Measurements from ENCODE around the gene CHST15.

Gene CHST15

GRCh38 chr10:124114696-124115095, 21.3 kb upstream of the CHST15 start:
- no peak for TF ChIP-seq CTCF (IDR thresholded peaks at IDR 0.05)
- no peaks in the 10 kb centered on the region for H3K9me3 Mint-ChIP-seq
- H3K36me3 Mint-ChIP-seq (ENCODE audit: low read depth), result no peaks in the 10 kb centered on the region
- H3K27ac Mint-ChIP-seq, result no peak overlapping the region
- H3K4me1 Mint-ChIP-seq, result peaks cover 5% of the 10 kb centered on the region
- H3K4me3 Mint-ChIP-seq, result no peak overlapping the region
- DNase-seq, result no peak
- H3K27me3 Mint-ChIP-seq (ENCODE audit: low read depth, poor library complexity), result peaks cover 24% of the 10 kb centered on the region

GRCh38 chr10:124112891-124113580, 19.6 kb upstream of the CHST15 start:
- TF ChIP-seq CTCF (IDR thresholded peaks at IDR 0.05), result no peak
- Mint-ChIP-seq H3K9me3 (no peaks in the 10 kb centered on the region), H3K27me3 (ENCODE audit: low read depth, poor library complexity) (peaks cover 32% of the 10 kb centered on the region), H3K4me3 (no peak overlapping the region), H3K4me1 (peaks cover 10% of the 10 kb centered on the region), H3K27ac (no peak overlapping the region), H3K36me3 (ENCODE audit: low read depth) (no peaks in the 10 kb centered on the region)
- no peak for DNase-seq

DNA sequence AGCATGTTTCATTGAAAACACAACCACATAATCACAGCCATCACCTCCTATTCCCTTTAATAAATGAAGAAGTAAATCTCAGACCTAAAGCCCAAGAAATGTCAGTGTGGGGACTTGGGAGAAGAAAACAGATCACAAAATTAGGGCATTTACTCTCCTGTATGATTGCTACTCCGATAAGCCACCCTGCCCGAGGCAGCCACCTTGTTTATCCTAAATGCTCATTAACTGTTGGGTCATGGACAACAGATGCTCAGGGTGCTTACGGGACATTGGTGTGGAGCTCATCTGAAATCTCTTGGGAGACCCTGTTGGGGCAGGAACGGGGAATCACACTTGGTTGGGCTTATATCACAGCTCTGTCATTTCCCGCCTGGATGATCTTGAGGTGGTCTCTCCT, 17.5 kb upstream of the CHST15 start:
- H3K4me3 Mint-ChIP-seq, result no peak overlapping the region
- peaks cover 24% of the 10 kb centered on the region for H3K4me1 Mint-ChIP-seq
- no peaks in the 10 kb centered on the region for H3K9me3 Mint-ChIP-seq
- no peaks in the 10 kb centered on the region for H3K36me3 Mint-ChIP-seq (ENCODE audit: low read depth)
- peaks cover 33% of the 10 kb centered on the region for H3K27me3 Mint-ChIP-seq (ENCODE audit: low read depth, poor library complexity)
- no peak for TF ChIP-seq CTCF (IDR thresholded peaks at IDR 0.05)
- H3K27ac Mint-ChIP-seq, result no peak overlapping the region
- DNase-seq, result no peak

DNA sequence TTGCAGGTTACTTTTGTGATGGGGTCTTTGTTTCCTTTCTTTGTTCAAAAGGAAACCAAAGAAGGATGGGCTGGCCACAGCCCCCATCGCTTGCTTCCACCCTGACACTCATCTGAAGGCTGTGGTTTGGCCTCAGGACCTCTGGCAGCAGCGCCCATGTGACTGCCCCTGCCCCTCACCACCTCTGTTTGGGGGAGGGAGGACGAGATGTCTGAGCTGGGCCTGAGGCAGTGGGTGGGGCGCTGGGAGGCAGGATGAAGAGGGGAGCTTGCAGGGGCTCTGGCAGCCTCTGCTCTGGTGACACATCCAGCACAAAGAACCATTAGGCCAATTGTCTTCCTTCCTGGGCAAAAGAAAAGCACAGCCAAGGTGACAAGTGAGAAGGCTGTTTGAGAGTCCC, 15.9 kb upstream of the CHST15 start:
- H3K36me3 Mint-ChIP-seq (ENCODE audit: low read depth), result no peaks in the 10 kb centered on the region
- H3K27ac Mint-ChIP-seq, result no peak overlapping the region
- no peak for DNase-seq
- no peak for TF ChIP-seq CTCF (IDR thresholded peaks at IDR 0.05)
- H3K4me1 Mint-ChIP-seq, result peaks cover 37% of the 10 kb centered on the region
- peaks cover 28% of the 10 kb centered on the region for H3K27me3 Mint-ChIP-seq (ENCODE audit: low read depth, poor library complexity)
- no peak overlapping the region for H3K4me3 Mint-ChIP-seq
- no peaks in the 10 kb centered on the region for H3K9me3 Mint-ChIP-seq

DNA sequence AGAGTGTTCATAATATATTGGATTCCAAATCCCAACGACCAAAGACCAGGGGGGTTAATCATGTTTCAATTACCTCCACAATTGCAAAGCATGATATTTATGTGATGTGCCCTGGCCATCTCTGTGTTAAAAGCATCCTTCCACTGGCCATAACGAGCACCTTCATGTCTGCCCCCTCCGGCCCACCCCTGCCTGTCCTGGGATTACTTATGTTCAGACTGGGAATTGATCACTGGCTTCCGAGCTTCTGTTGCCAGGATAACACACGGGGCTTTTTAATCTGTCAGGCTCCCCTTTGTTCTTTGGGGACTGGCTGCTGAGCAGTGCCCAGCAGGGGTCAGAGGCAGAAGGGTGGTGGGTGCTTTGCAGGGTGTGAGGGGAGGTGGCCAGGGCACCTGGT, 13.7 kb upstream of the CHST15 start:
- Mint-ChIP-seq H3K4me1 (peaks cover 41% of the 10 kb centered on the region), H3K27me3 (ENCODE audit: low read depth, poor library complexity) (peaks cover 21% of the 10 kb centered on the region)
- DNase-seq, result no peak

More for the DNA sequence above, 13.7 kb upstream of the CHST15 start:
- H3K36me3 Mint-ChIP-seq (ENCODE audit: low read depth), result no peaks in the 10 kb centered on the region
- H3K27ac Mint-ChIP-seq, result no peak overlapping the region
- no peak for TF ChIP-seq CTCF (IDR thresholded peaks at IDR 0.05)
- no peaks in the 10 kb centered on the region for H3K9me3 Mint-ChIP-seq
- H3K4me3 Mint-ChIP-seq, result no peak overlapping the region

All from nephron progenitor cell (in vitro differentiated cells).